ENCODE measurements around the gene COBLL1. TPM values are rescaled to one million over a fixed set of nuclear protein-coding genes. Genes with fewer than 3 reads are reported as not detected.

COBLL1 gene
- total and polyA plus RNA-seq, 2 of the 4 experiments (the other 2 are of a cell fraction): 0.79 to 1.1 TPM

DNA sequence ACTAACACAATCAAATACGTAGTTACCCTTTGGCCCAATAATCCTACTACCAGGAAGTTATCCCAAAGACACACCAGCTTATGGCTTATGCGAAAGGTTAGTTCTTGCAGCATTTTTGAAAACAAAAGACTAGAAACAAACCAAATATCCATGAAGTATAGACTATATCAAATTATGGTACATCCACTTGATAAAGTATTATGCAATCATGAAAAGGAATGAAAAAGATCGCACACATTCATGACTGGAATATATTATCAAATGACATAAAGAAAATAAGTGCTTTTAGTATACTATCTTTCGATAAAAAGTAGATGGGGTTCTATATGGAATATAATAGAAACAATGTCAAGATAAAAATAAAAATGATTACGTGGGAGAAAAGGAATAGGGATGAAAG is 78.2 kb downstream of the COBLL1 start:
- DNase-seq (no peak), ATAC-seq (ENCODE audit: low read depth) (no peak)
- H3K27me3 ChIP-seq (ENCODE audit: control insufficient read depth, insufficient read depth, low read length): no peaks in the 10 kb centered on the region
- dilution Hi-C loops (cut with HindIII; ENCODE audit: low sequenced_read_pairs, unreplicated experiment) (no loop called here), intact Hi-C loops (cut with micrococcal nuclease) (no loop called here), in situ Hi-C loops (cut with MboI; ENCODE audit: low sequenced_read_pairs) (no loop called here)
- no peak overlapping the region for H3K4me3 ChIP-seq (ENCODE audit: insufficient read depth, low read depth, low read length)
- TF ChIP-seq NFE2L2 (IDR thresholded peaks at IDR 0.05; ENCODE audit: low read depth, low read length) (no peak), RCOR1 (IDR thresholded peaks at IDR 0.05; ENCODE audit: insufficient replicate concordance, low read length) (no peak), CEBPB (IDR thresholded peaks at IDR 0.05; ENCODE audit: low read depth, low read length) (peak; percentile 53)
- TF ChIP-seq, protein P1, sequence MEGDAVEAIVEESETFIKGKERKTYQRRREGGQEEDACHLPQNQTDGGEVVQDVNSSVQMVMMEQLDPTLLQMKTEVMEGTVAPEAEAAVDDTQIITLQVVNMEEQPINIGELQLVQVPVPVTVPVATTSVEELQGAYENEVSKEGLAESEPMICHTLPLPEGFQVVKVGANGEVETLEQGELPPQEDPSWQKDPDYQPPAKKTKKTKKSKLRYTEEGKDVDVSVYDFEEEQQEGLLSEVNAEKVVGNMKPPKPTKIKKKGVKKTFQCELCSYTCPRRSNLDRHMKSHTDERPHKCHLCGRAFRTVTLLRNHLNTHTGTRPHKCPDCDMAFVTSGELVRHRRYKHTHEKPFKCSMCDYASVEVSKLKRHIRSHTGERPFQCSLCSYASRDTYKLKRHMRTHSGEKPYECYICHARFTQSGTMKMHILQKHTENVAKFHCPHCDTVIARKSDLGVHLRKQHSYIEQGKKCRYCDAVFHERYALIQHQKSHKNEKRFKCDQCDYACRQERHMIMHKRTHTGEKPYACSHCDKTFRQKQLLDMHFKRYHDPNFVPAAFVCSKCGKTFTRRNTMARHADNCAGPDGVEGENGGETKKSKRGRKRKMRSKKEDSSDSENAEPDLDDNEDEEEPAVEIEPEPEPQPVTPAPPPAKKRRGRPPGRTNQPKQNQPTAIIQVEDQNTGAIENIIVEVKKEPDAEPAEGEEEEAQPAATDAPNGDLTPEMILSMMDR (conservative IDR thresholded peaks at IDR 0.05; ENCODE audit: low read depth, low read length): no peak
- TF ChIP-seq, protein P2, sequence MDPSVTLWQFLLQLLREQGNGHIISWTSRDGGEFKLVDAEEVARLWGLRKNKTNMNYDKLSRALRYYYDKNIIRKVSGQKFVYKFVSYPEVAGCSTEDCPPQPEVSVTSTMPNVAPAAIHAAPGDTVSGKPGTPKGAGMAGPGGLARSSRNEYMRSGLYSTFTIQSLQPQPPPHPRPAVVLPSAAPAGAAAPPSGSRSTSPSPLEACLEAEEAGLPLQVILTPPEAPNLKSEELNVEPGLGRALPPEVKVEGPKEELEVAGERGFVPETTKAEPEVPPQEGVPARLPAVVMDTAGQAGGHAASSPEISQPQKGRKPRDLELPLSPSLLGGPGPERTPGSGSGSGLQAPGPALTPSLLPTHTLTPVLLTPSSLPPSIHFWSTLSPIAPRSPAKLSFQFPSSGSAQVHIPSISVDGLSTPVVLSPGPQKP (IDR thresholded peaks at IDR 0.05; ENCODE audit: borderline replicate concordance, low read depth, low read length): no peak
- no TSS peak for BruUV-seq (replicated peaks)
- no peak overlapping the region for H2BK15ac ChIP-seq (ENCODE audit: low read depth, low read length)
- no peak overlapping the region for H3K27ac ChIP-seq (ENCODE audit: insufficient read depth, low read length)
- H2BK5ac ChIP-seq (ENCODE audit: low read depth, low read length, poor library complexity, severe bottlenecking): no peak overlapping the region
- no peak overlapping the region for H3K56ac ChIP-seq (ENCODE audit: extremely low read depth, insufficient read depth, low read length)
- CTCF ChIA-PET: no interaction called here
- no peak overlapping the region for H3K23ac ChIP-seq (ENCODE audit: low read depth, low read length)
- no peaks in the 10 kb centered on the region for H3K36me3 ChIP-seq (ENCODE audit: control insufficient read depth, insufficient read depth, low read length)
- H2AFZ ChIP-seq (replicated peaks; ENCODE audit: low read length, poor library complexity): no peak overlapping the region
- no peak overlapping the region for H2BK120ac ChIP-seq (ENCODE audit: low read depth, low read length)
- no peaks in the 10 kb centered on the region for H3K4me1 ChIP-seq (ENCODE audit: control insufficient read depth, insufficient read depth, low read length)
- H3K9ac ChIP-seq (ENCODE audit: low read depth, low read length): no peak overlapping the region
- H2AK5ac ChIP-seq (ENCODE audit: low read depth, low read length): no peak overlapping the region
- no peak overlapping the region for H4K8ac ChIP-seq (ENCODE audit: low read depth in 2 of 2, low read length in 2 of 2)
- H4K91ac ChIP-seq (ENCODE audit: insufficient read depth, low read depth, low read length): no peak overlapping the region
- H4K20me1 ChIP-seq (ENCODE audit: insufficient read depth, low read length): no peaks in the 10 kb centered on the region
- no peak overlapping the region for H3K4me2 ChIP-seq (ENCODE audit: low read depth, low read length)
- no peak overlapping the region for H2AK9ac ChIP-seq (replicated peaks; ENCODE audit: low read depth, low read length, poor library complexity)
- H3K18ac ChIP-seq (ENCODE audit: low read depth, low read length): no peak overlapping the region
- H3K79me1 ChIP-seq (ENCODE audit: low read depth in 1 of 2, low read length in 2 of 2): no peaks in the 10 kb centered on the region
- no peak overlapping the region for H2BK20ac ChIP-seq (ENCODE audit: low read depth, low read length)
- no peaks in the 10 kb centered on the region for H3K9me1 ChIP-seq (ENCODE audit: insufficient read depth, low read length)
- no peak overlapping the region for H3K14ac ChIP-seq (replicated peaks; ENCODE audit: low read depth, low read length)
- H4K5ac ChIP-seq (ENCODE audit: low read depth, low read length): no peak overlapping the region
- H3K4ac ChIP-seq (ENCODE audit: low read depth, low read length): no peak overlapping the region
- POLR2A ChIA-PET (ENCODE audit: unreplicated experiment): no interaction called here
- WGBS, 2 experiments (ENCODE audit: extremely low coverage in 2 of 2, insufficient read length in 1 of 2): 100% methylated on average over 1 of the region's 5 CpGs; no CpG with 5 or more reads in 1 of the 2 experiments
- H3K9me3 ChIP-seq (ENCODE audit: control insufficient read depth, insufficient read depth, low read length): no peaks in the 10 kb centered on the region
